HG03095 (cell line): ENCODE data around the gene PSORS1C1.
"Not testable (repeated sequence)": the region's sequence is repeated elsewhere in the genome, so short reads cannot be mapped to it uniquely, and the experiment has no call there.

Experiments used
- ATAC-seq: cut with Tn5 transposase; IDR thresholded peaks from one replicate; pipeline ENCODE4 v1.9.1; 2021; ENCODE audit warnings: moderate library complexity; ENCODE audit not compliant: unreplicated experiment

The PSORS1C1 gene

DNA sequence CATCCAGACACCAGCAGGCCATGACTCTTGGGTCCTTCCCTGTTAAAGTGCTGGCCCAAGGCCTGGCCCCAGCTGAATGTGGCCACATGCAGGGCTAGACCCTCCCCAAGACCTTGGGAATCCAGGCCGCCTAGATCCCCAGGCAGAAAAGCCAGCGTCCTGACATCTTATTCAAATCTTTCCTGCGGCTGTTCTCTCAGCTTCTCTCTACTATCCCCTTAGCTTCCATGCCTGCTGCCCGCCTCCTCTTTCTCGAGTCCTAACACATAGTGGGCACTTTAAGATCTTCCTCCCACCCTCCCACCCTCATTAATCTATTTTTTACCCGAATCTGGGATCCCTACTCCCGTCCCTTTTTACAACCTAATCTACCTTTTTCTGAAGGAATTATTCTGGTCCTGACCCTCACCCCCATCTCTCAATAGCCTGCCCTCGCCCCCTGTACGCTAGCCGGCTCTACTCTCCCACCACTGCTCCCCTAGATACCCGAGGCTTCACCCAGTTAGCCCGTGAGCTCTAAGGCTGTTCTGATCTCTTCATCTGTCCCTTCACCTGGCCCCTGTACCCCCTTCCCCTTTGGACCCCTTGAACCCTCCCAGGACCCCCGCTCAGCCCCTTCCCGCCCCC lies 43.0 kb downstream of the PSORS1C1 start, which contains the start of gene CCHCR1:
Gene CCHCR1 (minus strand): TSS at position 290 of the 627 bp plus-strand sequence. CDS start 202 bp downstream, at position 88.
- ATAC-seq = no peak

DNA sequence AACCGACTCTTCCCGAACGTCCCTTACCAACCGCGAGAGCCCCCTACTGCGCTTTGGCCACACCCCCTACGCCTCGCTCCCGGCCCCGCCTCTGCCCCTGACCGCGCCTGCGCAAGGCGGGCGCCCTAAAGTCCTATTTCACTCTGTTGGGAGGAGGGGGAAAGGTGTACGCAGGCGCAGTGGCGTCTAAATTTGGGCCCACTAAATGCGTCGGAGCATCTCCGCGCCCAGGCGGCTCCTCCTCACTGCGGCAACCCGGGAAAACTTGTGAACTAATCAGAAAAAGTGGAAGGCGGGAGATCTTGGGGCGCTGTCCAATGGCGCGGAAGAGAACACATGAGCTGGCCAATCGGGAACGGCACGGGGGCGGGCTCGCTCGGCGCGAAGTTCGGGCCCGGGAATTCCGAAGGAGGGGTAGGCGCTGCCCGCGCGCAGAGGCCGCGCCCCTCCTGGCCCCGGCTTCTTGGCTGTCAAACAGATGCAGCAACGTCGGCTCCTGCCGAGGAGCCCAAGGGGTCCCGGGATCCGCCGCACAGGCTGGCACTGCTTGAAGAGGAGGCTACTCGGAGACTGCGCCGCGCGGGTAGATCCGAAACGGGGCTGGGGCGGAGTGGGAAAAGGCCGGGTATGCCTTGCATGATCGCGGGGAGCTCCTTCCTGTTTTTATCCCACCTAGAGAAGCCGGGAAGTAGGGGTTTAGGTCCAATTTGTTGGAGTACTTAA lies 43.7 kb downstream of the PSORS1C1 start, which contains the start of gene TCF19:
Gene TCF19 (plus strand): TSS at position 450 of the 723 bp plus-strand sequence. CDS start 881 bp downstream, outside the sequence.
- ATAC-seq = peak; percentile 72

GRCh38 chr6:31158863-31159855 lies 44.6 kb downstream of the PSORS1C1 start:
- no peak for ATAC-seq

DNA sequence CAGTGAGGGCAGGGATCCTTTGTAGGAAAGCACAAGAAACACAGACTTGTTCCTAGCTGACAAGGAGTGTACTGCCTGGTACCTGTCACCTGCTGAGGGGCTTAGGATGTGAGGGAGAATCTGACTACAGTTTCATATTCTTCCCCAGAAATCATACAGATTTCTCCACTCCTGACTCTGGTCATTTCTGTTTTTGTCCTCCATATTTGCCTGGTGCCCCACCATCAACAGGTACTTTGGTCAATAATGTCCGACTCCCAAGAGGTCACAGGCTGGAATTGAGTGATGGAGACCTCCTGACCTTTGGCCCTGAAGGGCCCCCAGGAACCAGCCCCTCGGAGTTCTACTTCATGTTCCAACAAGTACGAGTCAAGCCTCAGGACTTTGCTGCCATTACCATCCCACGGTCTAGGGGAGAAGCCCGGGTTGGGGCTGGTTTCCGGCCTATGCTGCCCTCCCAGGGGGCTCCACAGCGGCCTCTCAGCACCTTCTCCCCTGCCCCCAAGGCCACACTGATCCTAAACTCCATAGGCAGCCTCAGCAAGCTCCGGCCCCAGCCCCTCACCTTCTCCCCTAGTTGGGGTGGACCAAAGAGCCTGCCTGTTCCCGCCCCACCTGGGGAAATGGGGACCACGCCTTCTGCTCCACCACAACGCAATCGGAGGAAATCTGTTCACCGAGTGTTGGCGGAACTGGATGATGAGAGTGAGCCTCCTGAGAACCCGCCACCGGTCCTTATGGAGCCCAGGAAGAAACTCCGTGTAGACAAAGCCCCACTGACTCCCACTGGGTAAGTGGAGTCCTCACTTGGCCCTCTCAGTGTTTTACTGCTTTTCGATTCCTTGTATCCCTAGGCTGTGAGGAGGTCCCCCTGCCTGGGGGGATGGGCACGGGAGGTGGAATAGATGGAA lies 46.9 kb downstream of the PSORS1C1 start:
- no peak for ATAC-seq

DNA sequence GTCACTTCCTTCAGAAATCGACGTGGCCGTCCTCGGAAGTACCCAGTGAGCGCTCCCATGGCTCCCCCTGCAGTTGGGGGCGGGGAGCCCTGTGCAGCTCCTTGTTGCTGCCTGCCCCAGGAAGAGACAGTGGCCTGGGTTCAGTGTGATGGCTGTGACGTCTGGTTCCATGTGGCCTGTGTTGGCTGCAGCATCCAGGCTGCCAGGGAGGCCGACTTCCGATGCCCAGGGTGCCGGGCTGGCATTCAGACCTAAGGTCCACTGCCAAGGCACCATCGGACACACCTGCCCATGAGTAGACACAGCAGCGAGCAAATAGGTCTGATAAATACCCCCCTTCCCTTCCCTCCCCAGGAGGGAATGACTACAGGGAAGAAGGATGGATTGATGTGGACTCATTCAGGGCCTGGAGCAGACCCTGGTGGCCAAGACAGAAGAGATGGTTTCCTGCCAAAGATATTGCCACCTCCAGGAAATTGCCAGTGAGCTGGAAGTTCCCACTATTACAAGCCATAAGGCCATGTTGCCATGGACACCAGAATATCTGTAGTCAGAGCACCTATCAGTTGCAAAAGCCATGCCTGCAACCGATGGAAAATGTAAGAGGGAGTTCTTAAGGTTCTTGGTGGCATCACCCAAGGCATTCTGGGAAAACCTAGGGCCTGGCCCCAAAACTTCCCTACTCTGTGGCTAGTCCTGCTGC lies 48.0 kb downstream of the PSORS1C1 start:
- ATAC-seq = no peak

DNA sequence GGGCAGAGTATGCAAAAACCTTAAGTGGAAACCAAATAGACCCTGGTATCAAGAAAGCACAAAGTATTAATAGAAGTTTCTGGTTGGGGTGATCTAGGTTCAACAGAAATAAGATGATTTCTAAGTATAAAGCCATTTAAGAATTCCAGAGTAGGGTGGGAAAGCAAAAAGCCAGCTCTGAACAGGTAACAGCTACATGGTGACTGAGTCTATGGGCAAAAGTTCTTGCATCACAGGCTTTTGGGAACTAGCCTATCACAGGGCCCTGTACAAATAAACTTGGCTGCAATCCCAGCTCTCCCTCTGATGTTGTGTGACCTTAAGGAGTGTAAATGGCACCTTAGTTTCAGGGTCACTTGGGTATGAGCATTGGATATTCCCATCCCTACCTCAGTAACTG lies 49.3 kb downstream of the PSORS1C1 start:
- ATAC-seq = no peak

DNA sequence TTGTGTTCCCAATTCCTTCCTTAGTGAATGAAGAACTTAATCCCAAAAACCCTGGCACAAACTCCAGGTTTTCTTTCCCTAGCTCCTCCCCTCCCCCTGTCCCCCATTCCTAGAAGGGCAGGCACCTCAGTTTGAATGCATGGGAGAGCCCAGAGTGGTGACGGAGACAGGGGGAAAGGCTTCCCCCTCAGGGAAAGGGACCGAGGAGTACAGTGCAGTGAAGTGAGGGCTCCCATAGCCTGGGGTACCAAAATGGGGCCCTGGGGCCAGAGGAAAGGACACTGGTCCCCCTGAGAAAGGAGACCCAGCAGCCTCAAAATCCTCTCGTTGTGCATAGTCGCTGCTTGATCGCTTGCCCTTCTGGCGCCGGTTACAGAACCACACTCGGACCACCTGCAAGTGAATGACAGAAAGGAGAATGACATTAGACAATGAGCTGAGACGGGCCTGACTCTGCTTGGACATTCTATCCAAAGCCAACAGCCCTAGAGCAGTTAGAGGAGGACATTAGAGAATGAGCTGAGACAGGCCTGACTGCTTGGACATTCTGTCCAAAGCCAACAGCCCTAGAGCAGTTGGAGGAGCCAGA lies 50.0 kb downstream of the PSORS1C1 start:
- not testable (repeated sequence) for ATAC-seq

DNA sequence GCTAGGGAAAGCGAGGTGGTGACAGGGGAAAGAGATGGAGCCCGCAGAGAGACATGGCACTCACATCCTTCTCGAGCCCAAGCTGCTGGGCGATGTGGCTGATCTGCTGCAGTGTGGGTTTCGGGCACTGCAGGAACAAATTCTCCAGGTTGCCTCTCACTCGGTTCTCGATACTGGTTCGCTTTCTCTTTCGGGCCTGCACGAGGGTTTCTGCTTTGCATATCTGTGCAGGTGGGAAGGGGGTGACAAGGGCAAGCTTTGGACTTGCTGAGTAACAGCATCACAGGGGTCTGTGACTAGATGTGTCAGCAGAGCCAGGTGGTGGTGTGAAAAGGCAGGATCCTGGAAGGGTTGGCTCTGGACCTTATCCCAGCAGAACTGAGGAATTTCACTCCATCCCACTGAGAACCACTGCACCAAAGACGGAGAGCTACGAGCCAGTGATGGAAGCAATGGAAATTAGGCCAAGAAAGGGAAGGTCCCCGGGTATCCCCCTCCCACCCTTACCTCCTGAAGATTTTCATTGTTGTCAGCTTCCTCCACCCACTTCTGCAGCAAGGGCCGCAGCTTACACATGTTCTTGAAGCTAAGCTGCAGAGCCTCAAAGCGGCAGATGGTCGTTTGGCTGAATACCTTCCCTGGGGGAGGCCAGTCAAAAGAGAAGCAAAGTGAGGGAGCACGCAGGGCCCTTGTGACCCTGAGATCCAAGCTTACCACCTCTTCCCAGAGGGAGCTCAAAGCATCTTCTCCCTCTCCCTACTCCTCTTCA lies 50.6 kb downstream of the PSORS1C1 start:
- ATAC-seq = peak; percentile 68

- no peak for ATAC-seq
Measured at GRCh38 chr6:31165986-31166385, 51.4 kb downstream of the PSORS1C1 start.

GRCh38 chr6:31168606-31169005 lies 54.0 kb downstream of the PSORS1C1 start:
- no peak for ATAC-seq

DNA sequence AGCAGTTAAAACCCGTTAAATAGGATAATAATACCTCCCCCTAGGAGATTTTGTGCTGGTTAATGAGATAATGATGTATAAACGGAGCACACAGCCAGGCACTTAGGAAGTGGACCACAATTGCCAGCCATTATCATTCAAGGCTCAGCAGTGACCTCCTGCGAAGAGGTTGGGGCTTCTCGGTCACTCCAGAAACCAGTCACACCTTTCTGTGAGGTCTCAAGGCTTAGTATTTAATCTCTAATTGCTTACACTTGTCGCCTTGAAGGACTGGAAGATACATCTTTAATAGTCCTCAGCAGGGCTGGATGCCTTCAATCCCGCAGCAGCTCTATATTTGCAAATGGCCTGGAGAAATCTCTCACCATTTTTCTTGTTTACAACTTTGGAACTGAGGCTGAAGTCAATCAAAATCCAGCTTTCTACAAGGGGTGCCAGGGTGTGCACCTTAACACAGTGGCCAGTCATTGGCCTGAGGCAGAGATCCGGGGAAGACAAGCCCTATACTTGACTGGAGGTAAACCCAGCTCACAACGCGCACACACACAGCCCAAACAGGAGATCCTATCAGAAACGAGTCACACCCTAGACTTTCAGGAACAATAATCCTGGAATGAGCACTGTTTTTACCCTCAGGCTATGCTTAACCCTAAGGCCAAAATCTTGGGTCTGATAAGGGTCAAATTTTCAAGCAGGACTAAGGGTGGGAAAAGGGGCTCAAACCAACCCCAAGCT lies 54.7 kb downstream of the PSORS1C1 start:
- no peak for ATAC-seq

GRCh38 chr6:31169858-31170599 lies 55.4 kb downstream of the PSORS1C1 start:
- ATAC-seq = not testable (repeated sequence)

DNA sequence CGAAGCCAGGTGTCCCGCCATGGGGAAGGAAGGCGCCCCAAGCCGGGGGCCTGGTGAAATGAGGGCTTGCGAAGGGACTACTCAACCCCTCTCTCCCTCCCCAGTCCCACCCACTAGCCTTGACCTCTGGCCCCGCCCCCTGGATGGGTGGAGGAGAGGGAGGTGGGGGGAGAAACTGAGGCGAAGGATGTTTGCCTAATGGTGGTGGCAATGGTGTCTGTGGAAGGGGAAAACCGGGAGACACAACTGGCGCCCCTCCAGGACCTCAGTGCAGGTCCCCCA lies 55.9 kb downstream of the PSORS1C1 start, which contains the start of gene POU5F1:
Gene POU5F1 (minus strand): TSS at position 83 of the 282 bp plus-strand sequence. CDS start 62 bp downstream, at position 21.
- ATAC-seq = no peak

- ATAC-seq = no peak
Measured at GRCh38 chr6:31170987-31171671, 56.5 kb downstream of the PSORS1C1 start.

DNA sequence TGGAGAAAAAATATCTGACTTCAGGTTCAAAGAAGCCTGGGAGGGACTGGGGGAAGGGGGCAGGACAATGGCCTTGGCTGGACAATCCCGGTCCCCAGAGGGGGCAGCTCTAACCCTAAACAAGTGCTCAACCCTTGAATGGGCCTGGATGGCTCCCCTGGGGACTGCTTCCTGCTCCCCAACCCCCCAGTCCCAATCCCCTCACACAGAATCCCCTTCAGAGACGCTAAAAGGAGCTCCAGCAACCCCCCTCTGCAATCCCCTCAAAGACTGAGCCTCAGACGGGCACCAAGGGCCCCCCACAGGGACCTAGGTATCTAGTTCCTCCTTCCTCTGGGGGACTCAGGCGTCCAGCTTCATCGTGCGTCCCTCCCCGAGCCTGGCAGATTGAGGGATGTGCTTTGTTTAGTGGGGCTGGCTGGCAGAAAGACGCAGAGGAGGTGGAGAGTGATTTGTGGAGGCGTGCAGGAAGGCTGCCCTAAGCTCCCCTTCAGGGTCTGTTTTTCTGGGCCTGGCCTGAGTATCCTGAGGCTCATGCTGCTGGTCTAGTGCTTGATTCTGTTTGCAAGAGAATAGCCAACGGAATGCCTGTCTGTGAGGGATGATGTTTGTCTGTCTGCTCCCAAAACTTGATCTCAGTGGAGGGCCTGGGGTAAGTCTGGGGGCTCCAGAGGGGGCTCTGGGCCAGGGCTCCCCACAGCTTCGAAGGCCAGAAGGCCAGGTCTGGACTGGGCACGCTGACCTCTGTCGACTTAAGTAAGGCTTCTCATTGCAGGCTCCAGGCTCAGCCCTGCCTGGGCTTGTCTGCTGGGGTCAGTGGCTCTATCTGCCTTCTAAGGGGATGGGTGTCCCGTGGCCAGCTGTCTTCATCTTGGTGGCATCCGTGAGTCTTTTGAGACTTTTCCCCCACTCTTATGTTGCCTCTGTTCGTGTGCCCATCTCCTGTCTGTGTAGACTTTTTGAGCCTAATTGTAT lies 57.6 kb downstream of the PSORS1C1 start:
- ATAC-seq = no peak
